SK-N-SH (cell line): ENCODE data around the gene CACNG4. TPM values are rescaled to one million over a fixed set of nuclear protein-coding genes. Genes with fewer than 3 reads are reported as not detected.

Source experiments
- CTCF ChIA-PET: fragments of 300-600, 350-600 bp; formaldehyde crosslinking; extraction: SDS; loops from one replicate; lab custom pipeline; 2021; lab: Yijun Ruan, JAX
- POLR2A ChIA-PET: fragments of 350-600 bp; sonication (Branson Sonifier 250); formaldehyde crosslinking; extraction: SDS; loops from one replicate; lab custom pipeline; 2020; ENCODE audit warnings: antibody characterized with exemption, inconsistent platforms; lab: Yijun Ruan, JAX
- DNase-seq: peaks from one replicate; pipeline ENCODE4 v3.0.0; 2012
- H2AFZ ChIP-seq: fragments of 200-600 bp; sonication (generic); 2 replicates; pipeline ENCODE4 v1.8.1; 2016; ENCODE audit warnings: antibody characterized with exemption, mild to moderate bottlenecking, low read depth
- H3F3A ChIP-seq: fragments of 200-600 bp; sonication (generic); replicated peaks from 2 replicates; pipeline ENCODE3; 2016; ENCODE audit warnings: antibody characterized with exemption, mild to moderate bottlenecking; ENCODE audit not compliant: insufficient read depth
- H3K27ac ChIP-seq, 2 experiments: fragments of 200-500 bp in 1 of 2; fragments of 200-600 bp in 1 of 2; sonication (Bioruptor generic) in 1 of 2; sonication (generic), shearing (Covaris generic) in 1 of 2; 2 replicates each; pipeline versions ENCODE4 v1.5.1 to v1.6.1; 2014 to 2016; ENCODE audit warnings: low read depth in 2 of 2, inconsistent platforms in 1 of 2, low read length in 1 of 2, mild to moderate bottlenecking in 1 of 2, mixed read lengths in 1 of 2
- H3K27me3 ChIP-seq: fragments of 200-600 bp; sonication (generic), shearing (Covaris generic); 2 replicates; pipeline ENCODE4 v1.6.1; 2016; ENCODE audit warnings: mixed run types; ENCODE audit not compliant: insufficient read depth
- H3K36me3 ChIP-seq, 2 experiments: fragments of 200-500 bp in 1 of 2; fragments of 200-600 bp in 1 of 2; sonication (Bioruptor generic) in 1 of 2; sonication (generic) in 1 of 2; replicated peaks in 1 of 2; 2 replicates each; pipeline versions ENCODE3 to v1.5.1; 2014 to 2016; ENCODE audit warnings: low read length in 1 of 2, mild to moderate bottlenecking in 1 of 2; ENCODE audit not compliant: insufficient read depth in 2 of 2, control insufficient read depth in 1 of 2
- H3K4me1 ChIP-seq, 2 experiments: fragments of 200-500 bp in 1 of 2; fragments of 200-600 bp in 1 of 2; sonication (Bioruptor generic) in 1 of 2; sonication (generic), shearing (Covaris generic) in 1 of 2; 2 replicates each; pipeline versions ENCODE4 v1.5.1 to v1.6.1; 2014 to 2016; ENCODE audit warnings: low read depth in 1 of 2, low read length in 1 of 2, mixed run types in 1 of 2; ENCODE audit not compliant: insufficient read depth in 2 of 2, control insufficient read depth in 1 of 2
- H3K4me2 ChIP-seq: fragments of 200-600 bp; sonication (generic), shearing (Covaris generic); 2 replicates; pipeline ENCODE4 v1.6.1; 2017; ENCODE audit warnings: mixed run types
- H3K4me3 ChIP-seq, 2 experiments: fragments of 200-500 bp in 1 of 2; fragments of 200-600 bp in 1 of 2; sonication (Bioruptor generic) in 1 of 2; sonication (generic), shearing (Covaris generic) in 1 of 2; 2 replicates each; pipeline versions ENCODE4 v1.5.1 to v1.8.1; 2014 to 2016; ENCODE audit warnings: low read depth in 2 of 2, inconsistent platforms in 1 of 2, low read length in 1 of 2, mild to moderate bottlenecking in 1 of 2, mixed read lengths in 1 of 2, moderate library complexity in 1 of 2
- H3K79me2 ChIP-seq: fragments of 200-600 bp; sonication (generic); 2 replicates; pipeline ENCODE4 v1.8.1; 2017; ENCODE audit warnings: mild to moderate bottlenecking; ENCODE audit not compliant: insufficient read depth
- H3K9ac ChIP-seq: fragments of 200-600 bp; sonication (generic); 2 replicates; pipeline ENCODE4 v1.6.1; 2017; ENCODE audit warnings: mixed run types
- H3K9me2 ChIP-seq: fragments of 200-600 bp; sonication (generic); 2 replicates; pipeline ENCODE4 v1.6.1; 2017; ENCODE audit warnings: mixed run types
- H3K9me3 ChIP-seq: fragments of 200-600 bp; sonication (generic); 2 replicates; pipeline ENCODE4 v1.6.1; 2017; ENCODE audit warnings: mixed run types, mild to moderate bottlenecking, moderate library complexity
- H4K20me1 ChIP-seq: fragments of 200-600 bp; sonication (generic); 2 replicates; pipeline ENCODE4 v1.6.1; 2017; ENCODE audit warnings: mild to moderate bottlenecking, mixed run types; ENCODE audit not compliant: insufficient read depth
- CHD2 ChIP-seq: fragments of 150-350 bp; IDR thresholded peaks from 2 replicates; pipeline ENCODE4 v1.6.1; 2018; ENCODE audit warnings: low read length; ENCODE audit not compliant: partially characterized antibody
- ELF1 ChIP-seq: IDR thresholded peaks from 2 replicates; pipeline ENCODE4 v1.4.0; 2012
- EP300 ChIP-seq, 2 experiments: IDR thresholded peaks; 2 replicates each; pipeline versions ENCODE4 v1.4.0 to v1.6.1; 2012; ENCODE audit warnings: borderline replicate concordance in 1 of 2, low read depth in 1 of 2, low read length in 1 of 2
- FOSL2 ChIP-seq: IDR thresholded peaks from 2 replicates; pipeline ENCODE4 v1.4.0; 2012; ENCODE audit warnings: low read depth, mild to moderate bottlenecking, moderate library complexity, borderline replicate concordance
- FOXM1 ChIP-seq: IDR thresholded peaks from 2 replicates; pipeline ENCODE4 v1.4.0; 2012; ENCODE audit warnings: low read depth, mild to moderate bottlenecking
- GABPA ChIP-seq: IDR thresholded peaks from 2 replicates; pipeline ENCODE4 v1.4.0; 2012; ENCODE audit warnings: low read depth, mild to moderate bottlenecking
- GATA2 ChIP-seq: sonication (generic); formaldehyde crosslinking; IDR thresholded peaks from 2 replicates; pipeline ENCODE4 v1.5.0; 2020; ENCODE audit warnings: mild to moderate bottlenecking, missing genetic modification reagents
- JUND ChIP-seq: IDR thresholded peaks from 2 replicates; pipeline ENCODE4 v1.4.0; 2012
- MEF2A ChIP-seq: IDR thresholded peaks from 2 replicates; pipeline ENCODE4 v1.4.0; 2012; ENCODE audit warnings: low read depth, borderline replicate concordance
- MXI1 ChIP-seq: IDR thresholded peaks from 2 replicates; pipeline ENCODE4 v1.6.1; 2012; ENCODE audit warnings: mild to moderate bottlenecking, low read depth, low read length, improper control_type of control experiment
- NRF1 ChIP-seq: IDR thresholded peaks from 2 replicates; pipeline ENCODE4 v1.6.1; 2012; ENCODE audit warnings: low read depth, mild to moderate bottlenecking, low read length
- POLR2AphosphoS5 ChIP-seq: IDR thresholded peaks from 2 replicates; pipeline ENCODE4 v1.6.1; 2012; ENCODE audit warnings: low read depth, low read length
- RAD21 ChIP-seq: IDR thresholded peaks from 2 replicates; pipeline ENCODE4 v1.6.1; 2012; ENCODE audit warnings: mild to moderate bottlenecking, low read length
- REST ChIP-seq: IDR thresholded peaks from 2 replicates; pipeline ENCODE4 v1.6.1; 2012; ENCODE audit warnings: mild to moderate bottlenecking, low read depth, low read length, moderate library complexity
- RFX5 ChIP-seq: IDR thresholded peaks from 2 replicates; pipeline ENCODE4 v1.6.1; 2012; ENCODE audit warnings: mild to moderate bottlenecking, improper control_type of control experiment, low read length
- RXRA ChIP-seq: IDR thresholded peaks from 2 replicates; pipeline ENCODE4 v1.4.0; 2012; ENCODE audit warnings: low read depth, mild to moderate bottlenecking, borderline replicate concordance
- SIN3A ChIP-seq: IDR thresholded peaks from 2 replicates; pipeline ENCODE4 v1.6.1; 2012; ENCODE audit warnings: low read depth, mild to moderate bottlenecking, low read length, moderate library complexity, borderline replicate concordance
- TAF1 ChIP-seq: IDR thresholded peaks from 2 replicates; pipeline ENCODE4 v1.6.1; 2012; ENCODE audit warnings: low read depth, mild to moderate bottlenecking, low read length, moderate library complexity, borderline replicate concordance
- USF1 ChIP-seq: IDR thresholded peaks from 2 replicates; pipeline ENCODE4 v1.4.0; 2012; ENCODE audit warnings: low read depth, borderline replicate concordance
- YY1 ChIP-seq: IDR thresholded peaks from 2 replicates; pipeline ENCODE4 v1.4.0; 2012; ENCODE audit warnings: low read depth, mild to moderate bottlenecking
- WGBS: methylation state at CpG from one replicate; pipeline ENCODE4 v1.1.6; 2017; ENCODE audit warnings: low lambda C conversion rate; 5-methylcytosine and 5-hydroxymethylcytosine counted together
- polyA plus RNA-seq, 3 experiments: library from polyadenylated mRNA; depleted of rRNA; stranded (reverse); fragments of >200 nt; gene quantifications; 2 replicates each; pipeline ENCODE4 v1.2.3, GENCODE V29; 2012
- TF ChIP-seq, protein P1 (sequence below): IDR thresholded peaks from 2 replicates; pipeline ENCODE4; 2012
- TF ChIP-seq, protein P2 (sequence below): fragments of 200-600 bp; sonication (generic); IDR thresholded peaks from 2 replicates; pipeline ENCODE4 v1.6.1; 2017; ENCODE audit warnings: antibody characterized with exemption, mild to moderate bottlenecking, moderate library complexity
- TF ChIP-seq, protein P3 (sequence below): fragments of 150-350 bp; IDR thresholded peaks from 2 replicates; pipeline ENCODE4 v1.6.1; 2017; ENCODE audit warnings: antibody characterized with exemption, low read length, low read depth, borderline replicate concordance
- TF ChIP-seq, protein P4 (sequence below): IDR thresholded peaks from 2 replicates; pipeline ENCODE4 v1.4.0; 2012; ENCODE audit warnings: low read depth

The CACNG4 gene
- polyA plus RNA-seq, 1 of the 3 experiments (the other 2 are of a cell fraction): 13.2 TPM

- Histone ChIP-seq H3K9me3 (no peaks in the 10 kb centered on the region), H3K27ac (peak overlapping the region; percentile 24 to 97; a peak in 3 of 4 replicates), H3K9me2 (no peaks in the 10 kb centered on the region), H4K20me1 (peaks cover 18% of the 10 kb centered on the region), H2AFZ (peak overlapping the region; percentile 77; the same call in 1 of the 2 replicates), H3K79me2 (peaks cover 15% of the 10 kb centered on the region; the same call in 1 of the 2 replicates), H3K9ac (peak overlapping the region; percentile 71), H3K4me3 (peak overlapping the region; percentile 50 to 93), H3K4me2 (peak overlapping the region; percentile 90), H3K4me1 (peaks cover 0 to 64% of the 10 kb centered on the region in 2 experiments; a peak in 2 of 4 replicates), H3K36me3 (peaks cover 0 to 4% of the 10 kb centered on the region in 2 experiments), H3K27me3 (no peaks in the 10 kb centered on the region), H3F3A (peaks cover 4% of the 10 kb centered on the region)
- ChIA-PET POLR2A (interaction anchor here (0.6 to 5.8 kb wide), 18 partner anchors 10 to 281 kb away, joined by 3 to 95 read pairs (median 6); no protein-coding TSS in a partner anchor), CTCF (interaction anchor here (1.0 to 1.4 kb wide), 3 partner anchors 9 to 193 kb away, joined by 3 to 7 read pairs (median 4); no protein-coding TSS in a partner anchor)
- DNase-seq: peak; percentile 99
- 1% methylated on average over 35 of the region's 92 CpGs for WGBS
- no peak for TF ChIP-seq RAD21
- TF ChIP-seq GATA2: no peak
- TF ChIP-seq USF1: no peak
- no peak for TF ChIP-seq FOSL2
- TF ChIP-seq, protein P1, sequence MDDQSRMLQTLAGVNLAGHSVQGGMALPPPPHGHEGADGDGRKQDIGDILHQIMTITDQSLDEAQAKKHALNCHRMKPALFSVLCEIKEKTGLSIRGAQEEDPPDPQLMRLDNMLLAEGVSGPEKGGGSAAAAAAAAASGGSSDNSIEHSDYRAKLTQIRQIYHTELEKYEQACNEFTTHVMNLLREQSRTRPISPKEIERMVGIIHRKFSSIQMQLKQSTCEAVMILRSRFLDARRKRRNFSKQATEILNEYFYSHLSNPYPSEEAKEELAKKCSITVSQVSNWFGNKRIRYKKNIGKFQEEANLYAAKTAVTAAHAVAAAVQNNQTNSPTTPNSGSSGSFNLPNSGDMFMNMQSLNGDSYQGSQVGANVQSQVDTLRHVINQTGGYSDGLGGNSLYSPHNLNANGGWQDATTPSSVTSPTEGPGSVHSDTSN: no peak
- TF ChIP-seq RXRA: no peak
- TF ChIP-seq NRF1: peak; percentile 19; the same call in 1 of the 2 replicates
- TF ChIP-seq MEF2A: no peak
- TF ChIP-seq FOXM1: no peak
- 0 out of 2 replicates have a peak, but pooled peaks have one; percentile 29 for TF ChIP-seq MXI1
- TF ChIP-seq, protein P2, sequence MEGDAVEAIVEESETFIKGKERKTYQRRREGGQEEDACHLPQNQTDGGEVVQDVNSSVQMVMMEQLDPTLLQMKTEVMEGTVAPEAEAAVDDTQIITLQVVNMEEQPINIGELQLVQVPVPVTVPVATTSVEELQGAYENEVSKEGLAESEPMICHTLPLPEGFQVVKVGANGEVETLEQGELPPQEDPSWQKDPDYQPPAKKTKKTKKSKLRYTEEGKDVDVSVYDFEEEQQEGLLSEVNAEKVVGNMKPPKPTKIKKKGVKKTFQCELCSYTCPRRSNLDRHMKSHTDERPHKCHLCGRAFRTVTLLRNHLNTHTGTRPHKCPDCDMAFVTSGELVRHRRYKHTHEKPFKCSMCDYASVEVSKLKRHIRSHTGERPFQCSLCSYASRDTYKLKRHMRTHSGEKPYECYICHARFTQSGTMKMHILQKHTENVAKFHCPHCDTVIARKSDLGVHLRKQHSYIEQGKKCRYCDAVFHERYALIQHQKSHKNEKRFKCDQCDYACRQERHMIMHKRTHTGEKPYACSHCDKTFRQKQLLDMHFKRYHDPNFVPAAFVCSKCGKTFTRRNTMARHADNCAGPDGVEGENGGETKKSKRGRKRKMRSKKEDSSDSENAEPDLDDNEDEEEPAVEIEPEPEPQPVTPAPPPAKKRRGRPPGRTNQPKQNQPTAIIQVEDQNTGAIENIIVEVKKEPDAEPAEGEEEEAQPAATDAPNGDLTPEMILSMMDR: no peak
- TF ChIP-seq, protein P3, sequence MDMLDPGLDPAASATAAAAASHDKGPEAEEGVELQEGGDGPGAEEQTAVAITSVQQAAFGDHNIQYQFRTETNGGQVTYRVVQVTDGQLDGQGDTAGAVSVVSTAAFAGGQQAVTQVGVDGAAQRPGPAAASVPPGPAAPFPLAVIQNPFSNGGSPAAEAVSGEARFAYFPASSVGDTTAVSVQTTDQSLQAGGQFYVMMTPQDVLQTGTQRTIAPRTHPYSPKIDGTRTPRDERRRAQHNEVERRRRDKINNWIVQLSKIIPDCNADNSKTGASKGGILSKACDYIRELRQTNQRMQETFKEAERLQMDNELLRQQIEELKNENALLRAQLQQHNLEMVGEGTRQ: no peak
- TF ChIP-seq ELF1: no peak
- peak; percentile 30 for TF ChIP-seq CHD2
- TF ChIP-seq JUND: no peak
- TF ChIP-seq RFX5: no peak
- TF ChIP-seq EP300 (IDR thresholded peaks at IDR 0.05; ENCODE audit: borderline replicate concordance in 1 of 2, low read depth in 1 of 2, low read length in 1 of 2): no peak
- no peak for TF ChIP-seq YY1
- no peak for TF ChIP-seq REST
- TF ChIP-seq GABPA: no peak
- TF ChIP-seq, protein P4, sequence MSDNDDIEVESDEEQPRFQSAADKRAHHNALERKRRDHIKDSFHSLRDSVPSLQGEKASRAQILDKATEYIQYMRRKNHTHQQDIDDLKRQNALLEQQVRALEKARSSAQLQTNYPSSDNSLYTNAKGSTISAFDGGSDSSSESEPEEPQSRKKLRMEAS: peak; percentile 26; the same call in 1 of the 2 replicates
- TF ChIP-seq POLR2AphosphoS5: no peak
- TF ChIP-seq TAF1: no peak
- no peak; the same call in 1 of the 2 replicates for TF ChIP-seq SIN3A
Observed at GRCh38 chr17:66964930-66965800, 658 bp downstream of the CACNG4 start.
